Measurements from ENCODE around the gene CAMTA1. TPM values are rescaled to one million over a fixed set of nuclear protein-coding genes. Genes with fewer than 3 reads are reported as not detected.

Gene CAMTA1
- total RNA-seq, 1 donor = 71.6 TPM

- Histone ChIP-seq H3K9me3 (ENCODE audit: low read depth, low read length) (no peaks in the 10 kb centered on the region), H3K27me3 (ENCODE audit: insufficient read depth, low read length) (no peaks in the 10 kb centered on the region), H3K4me3 (ENCODE audit: low read length) (no peak overlapping the region), H3K4me1 (ENCODE audit: insufficient read depth, low read length) (peaks cover 3% of the 10 kb centered on the region)
Measured at GRCh38 chr1:7671676-7672075, 886.4 kb downstream of the CAMTA1 start.

DNA sequence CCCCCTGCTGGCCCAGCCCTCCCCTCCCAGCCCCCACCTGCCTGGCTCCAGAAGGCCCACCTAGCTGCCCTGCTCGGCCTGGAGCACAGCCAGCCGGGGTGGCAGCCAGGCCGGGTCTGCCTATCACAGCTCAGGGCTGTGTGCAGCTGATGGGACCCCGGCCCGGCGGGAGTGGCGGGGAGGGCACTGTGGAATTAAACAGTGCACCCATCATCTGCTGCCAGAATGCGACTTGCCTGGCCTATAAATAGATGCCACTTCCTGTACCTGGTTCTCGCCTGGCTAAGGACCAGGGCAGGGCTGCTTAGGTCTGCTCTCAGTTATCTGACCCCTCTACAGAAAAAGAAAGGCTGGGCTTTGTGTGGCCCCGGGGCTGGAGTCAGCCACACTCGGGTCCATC lies 887.6 kb downstream of the CAMTA1 start:
- H3K4me3 ChIP-seq (ENCODE audit: low read length) = no peak overlapping the region
- no peaks in the 10 kb centered on the region for H3K9me3 ChIP-seq (ENCODE audit: low read depth, low read length)
- peaks cover 3% of the 10 kb centered on the region for H3K4me1 ChIP-seq (ENCODE audit: insufficient read depth, low read length)
- no peaks in the 10 kb centered on the region for H3K27me3 ChIP-seq (ENCODE audit: insufficient read depth, low read length)

- Histone ChIP-seq H3K4me1 (ENCODE audit: insufficient read depth, low read length) (peaks cover 4% of the 10 kb centered on the region), H3K27me3 (ENCODE audit: insufficient read depth, low read length) (no peaks in the 10 kb centered on the region), H3K4me3 (ENCODE audit: low read length) (no peak overlapping the region), H3K9me3 (ENCODE audit: low read depth, low read length) (no peaks in the 10 kb centered on the region)
Measured at GRCh38 chr1:7674972-7675371, 889.7 kb downstream of the CAMTA1 start.

DNA sequence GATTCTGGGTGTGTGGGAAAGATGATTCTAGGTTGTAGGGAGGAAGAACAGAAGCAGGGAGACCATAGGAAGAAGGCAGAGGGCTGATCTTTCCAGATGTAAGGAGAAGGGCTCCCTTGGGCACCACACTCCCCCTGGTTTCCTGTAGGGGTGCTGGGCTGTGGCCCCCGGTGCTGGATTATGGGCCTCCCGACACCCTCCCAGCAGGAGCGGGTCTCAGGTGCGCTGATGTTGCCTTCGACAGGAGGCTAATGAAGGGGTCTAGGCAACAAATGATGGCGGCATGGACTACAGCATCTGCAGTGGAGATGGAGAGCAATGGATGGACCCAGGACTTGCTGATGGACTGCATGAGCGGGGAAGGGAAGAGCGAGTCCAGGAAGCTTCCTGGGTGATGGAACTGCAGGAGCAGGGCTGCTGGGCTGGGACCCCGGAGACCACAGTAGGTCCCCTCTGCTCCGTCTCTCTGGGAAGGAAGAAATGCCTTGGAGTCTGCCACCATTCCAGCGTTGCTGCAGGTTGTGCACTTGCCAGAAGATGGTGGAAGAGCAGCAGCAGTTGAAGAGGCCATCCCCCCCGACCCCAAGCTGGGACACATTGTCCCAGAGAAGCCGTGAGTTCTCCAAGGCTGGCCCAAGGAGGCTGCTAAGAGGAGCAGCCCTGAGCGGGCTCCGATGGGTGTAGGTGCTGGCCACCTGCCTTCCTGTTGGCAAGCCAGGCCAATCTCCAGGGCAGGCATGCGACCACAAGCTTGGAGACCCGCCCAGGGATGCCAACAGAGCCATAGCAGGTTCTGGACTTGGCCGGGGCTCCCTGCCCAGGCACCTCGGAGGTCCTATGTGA lies 890.4 kb downstream of the CAMTA1 start:
- H3K4me3 ChIP-seq (ENCODE audit: low read length) = no peak overlapping the region
- H3K4me1 ChIP-seq (ENCODE audit: insufficient read depth, low read length) = peaks cover 5% of the 10 kb centered on the region
- H3K27me3 ChIP-seq (ENCODE audit: insufficient read depth, low read length) = no peaks in the 10 kb centered on the region
- H3K9me3 ChIP-seq (ENCODE audit: low read depth, low read length) = no peaks in the 10 kb centered on the region

DNA sequence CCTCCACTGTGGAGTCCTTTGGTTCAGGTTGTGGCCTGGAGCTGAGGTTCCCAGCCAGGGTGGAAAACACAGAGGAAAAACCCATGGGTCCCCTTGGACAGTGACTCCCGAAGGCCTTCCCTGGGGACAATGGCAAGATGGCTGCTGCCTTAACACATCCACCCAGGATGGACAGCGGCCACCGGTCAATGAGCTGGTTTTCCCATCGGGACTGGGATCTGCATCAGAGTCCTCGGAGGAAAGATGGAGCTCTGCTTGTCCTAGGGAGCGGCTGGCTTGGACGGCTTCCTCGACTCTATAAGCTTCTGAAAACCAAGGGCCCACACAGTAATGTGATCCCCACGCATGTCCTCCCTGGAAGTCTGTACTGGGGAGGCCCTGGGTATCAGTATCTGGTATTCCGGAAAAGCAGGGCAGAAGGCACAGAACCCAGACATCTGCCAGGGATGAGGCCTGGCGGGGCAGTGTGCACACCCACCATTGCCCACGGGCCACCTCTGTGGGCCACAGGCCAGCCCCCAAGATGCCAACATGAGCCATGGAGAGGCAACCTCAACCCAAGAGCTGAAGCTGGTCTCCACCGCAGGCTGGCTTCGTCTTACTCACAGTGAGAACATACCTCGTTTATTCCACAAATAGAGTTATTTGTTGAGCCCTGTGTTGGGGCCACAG lies 891.2 kb downstream of the CAMTA1 start:
- no peaks in the 10 kb centered on the region for H3K27me3 ChIP-seq (ENCODE audit: insufficient read depth, low read length)
- H3K4me1 ChIP-seq (ENCODE audit: insufficient read depth, low read length) = peaks cover 5% of the 10 kb centered on the region
- H3K4me3 ChIP-seq (ENCODE audit: low read length) = no peak overlapping the region
- H3K9me3 ChIP-seq (ENCODE audit: low read depth, low read length) = no peaks in the 10 kb centered on the region

GRCh38 chr1:7677111-7677510 lies 891.9 kb downstream of the CAMTA1 start:
- Histone ChIP-seq H3K4me3 (ENCODE audit: low read length) (no peak overlapping the region), H3K9me3 (ENCODE audit: low read depth, low read length) (no peaks in the 10 kb centered on the region), H3K4me1 (ENCODE audit: insufficient read depth, low read length) (peaks cover 5% of the 10 kb centered on the region), H3K27me3 (ENCODE audit: insufficient read depth, low read length) (no peaks in the 10 kb centered on the region)

DNA sequence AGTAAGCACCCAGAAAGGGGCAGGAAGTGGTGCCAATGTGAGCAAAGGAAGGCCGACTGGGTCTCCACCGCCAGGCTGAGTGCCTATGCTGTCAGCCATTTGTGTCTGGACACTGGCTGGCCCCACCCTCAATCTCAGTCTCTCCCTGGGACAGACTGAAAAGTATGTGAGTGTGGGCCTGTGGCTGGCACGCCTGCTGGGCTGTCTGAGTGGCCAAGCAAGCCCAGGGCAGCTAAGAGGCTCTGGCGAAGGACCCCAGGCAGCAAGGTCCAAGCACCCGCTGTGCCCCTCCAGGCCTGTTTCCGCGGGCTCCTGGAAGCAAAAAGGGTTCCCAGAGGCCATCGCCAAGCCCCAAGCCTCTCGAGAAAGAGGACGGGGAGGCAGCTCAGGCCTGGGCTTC lies 892.6 kb downstream of the CAMTA1 start:
- no peaks in the 10 kb centered on the region for H3K27me3 ChIP-seq (ENCODE audit: insufficient read depth, low read length)
- H3K9me3 ChIP-seq (ENCODE audit: low read depth, low read length) = no peaks in the 10 kb centered on the region
- H3K4me1 ChIP-seq (ENCODE audit: insufficient read depth, low read length) = peaks cover 5% of the 10 kb centered on the region
- no peak overlapping the region for H3K4me3 ChIP-seq (ENCODE audit: low read length)

DNA sequence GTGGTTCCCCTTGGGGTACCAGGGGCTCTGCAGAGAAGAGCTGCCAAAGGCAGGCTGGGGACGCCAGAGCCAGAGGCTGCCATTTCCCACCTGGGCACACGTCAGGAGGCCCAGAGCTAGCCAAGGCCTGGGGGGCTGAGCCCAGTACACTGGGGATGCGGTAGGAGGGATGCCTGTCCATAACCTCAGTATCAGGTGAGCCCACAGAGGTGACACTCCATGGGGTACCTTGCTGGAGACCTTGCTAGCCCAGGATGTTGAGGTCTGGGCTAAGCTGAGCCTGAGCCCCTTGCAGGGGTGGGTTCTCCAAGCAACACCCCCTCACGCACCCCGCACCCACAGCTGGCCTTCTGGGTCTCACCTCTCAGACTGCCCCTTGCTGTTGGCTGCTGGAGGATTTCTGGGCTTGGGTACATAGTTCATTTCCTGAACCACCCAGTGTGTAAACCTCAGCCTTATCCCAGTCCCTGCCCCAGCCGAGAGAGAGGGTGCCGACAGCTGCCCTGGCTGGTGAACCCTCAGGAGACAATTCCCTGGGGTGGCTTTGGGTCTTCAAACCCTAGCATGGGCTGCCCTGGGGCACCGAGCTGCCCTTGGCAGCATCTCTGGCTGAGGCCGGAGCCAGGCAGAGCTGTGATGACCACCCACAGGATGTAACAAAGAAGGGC lies 893.4 kb downstream of the CAMTA1 start:
- Histone ChIP-seq H3K4me1 (ENCODE audit: insufficient read depth, low read length) (peaks cover 5% of the 10 kb centered on the region), H3K4me3 (ENCODE audit: low read length) (no peak overlapping the region), H3K9me3 (ENCODE audit: low read depth, low read length) (no peaks in the 10 kb centered on the region), H3K27me3 (ENCODE audit: insufficient read depth, low read length) (no peaks in the 10 kb centered on the region)

GRCh38 chr1:7679159-7679872 lies 894.1 kb downstream of the CAMTA1 start:
- Histone ChIP-seq H3K9me3 (ENCODE audit: low read depth, low read length) (no peaks in the 10 kb centered on the region), H3K27me3 (ENCODE audit: insufficient read depth, low read length) (no peaks in the 10 kb centered on the region), H3K4me3 (ENCODE audit: low read length) (no peak overlapping the region), H3K4me1 (ENCODE audit: insufficient read depth, low read length) (peaks cover 5% of the 10 kb centered on the region)

- Histone ChIP-seq H3K9me3 (ENCODE audit: low read depth, low read length) (no peaks in the 10 kb centered on the region), H3K27me3 (ENCODE audit: insufficient read depth, low read length) (no peaks in the 10 kb centered on the region), H3K4me1 (ENCODE audit: insufficient read depth, low read length) (peaks cover 5% of the 10 kb centered on the region), H3K4me3 (ENCODE audit: low read length) (peak overlapping the region; percentile 45)
Measured at GRCh38 chr1:7679873-7680206, 894.6 kb downstream of the CAMTA1 start.

DNA sequence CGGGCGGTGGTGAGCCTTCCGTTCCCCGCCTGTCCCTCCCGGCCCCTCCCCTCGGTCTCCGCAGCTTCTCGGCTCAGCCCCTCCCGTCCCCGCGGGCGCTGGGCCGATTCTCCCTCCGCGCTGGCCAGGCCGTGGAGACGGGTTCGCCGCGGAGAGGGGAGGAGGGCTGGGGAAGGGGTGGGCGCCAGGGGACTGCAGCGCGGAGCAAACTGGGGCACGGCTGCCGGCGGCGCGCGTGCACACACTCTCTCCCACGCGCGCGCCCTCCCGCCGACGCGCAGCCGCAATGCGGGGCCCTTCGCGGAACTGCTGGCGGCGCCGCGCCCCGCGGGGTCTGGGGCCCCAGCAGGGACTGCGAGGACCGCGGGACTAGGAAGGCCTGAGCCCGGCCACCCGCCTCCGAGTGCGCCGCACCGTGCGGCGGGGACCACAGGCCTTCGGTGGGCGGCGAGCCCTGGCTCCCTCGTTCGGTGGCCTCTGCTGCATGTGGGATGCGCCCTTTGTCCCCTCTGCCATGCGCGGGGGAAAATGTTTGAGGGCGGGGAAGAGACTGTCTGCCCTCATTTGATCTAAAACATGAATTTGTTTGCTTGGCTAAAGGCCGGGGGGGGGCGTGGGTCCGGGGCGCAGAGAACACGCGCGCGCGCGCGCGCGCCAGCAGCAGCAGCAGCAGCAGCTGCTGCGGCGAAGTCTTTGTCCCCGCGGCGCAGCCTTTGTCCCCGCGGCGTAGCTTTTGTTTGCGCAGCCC lies 895.1 kb downstream of the CAMTA1 start:
- Histone ChIP-seq H3K4me1 (ENCODE audit: insufficient read depth, low read length) (peaks cover 5% of the 10 kb centered on the region), H3K27me3 (ENCODE audit: insufficient read depth, low read length) (no peaks in the 10 kb centered on the region), H3K4me3 (ENCODE audit: low read length) (peak overlapping the region; percentile 45)

DNA sequence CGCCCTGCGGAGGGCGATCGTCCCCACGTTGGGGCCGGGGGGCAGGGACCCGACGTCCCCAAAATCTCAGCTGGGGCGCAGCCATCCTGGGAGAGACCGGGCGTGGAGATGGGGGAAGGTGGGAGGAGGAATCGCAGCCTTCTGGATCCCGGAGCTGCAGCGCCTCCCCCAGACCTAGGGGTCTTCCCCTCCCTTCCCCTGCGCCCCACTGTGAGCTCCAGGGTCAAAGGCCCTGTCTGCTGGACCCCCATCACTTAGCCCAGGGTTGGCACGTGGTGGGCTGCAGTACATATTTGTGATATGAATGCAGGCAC lies 895.7 kb downstream of the CAMTA1 start:
- Histone ChIP-seq H3K4me3 (ENCODE audit: low read length) (peak overlapping the region; percentile 45), H3K4me1 (ENCODE audit: insufficient read depth, low read length) (peaks cover 5% of the 10 kb centered on the region), H3K9me3 (ENCODE audit: low read depth, low read length) (no peaks in the 10 kb centered on the region), H3K27me3 (ENCODE audit: insufficient read depth, low read length) (no peaks in the 10 kb centered on the region)

More for the DNA sequence above, 895.1 kb downstream of the CAMTA1 start:
- H3K9me3 ChIP-seq (ENCODE audit: low read depth, low read length) = no peaks in the 10 kb centered on the region

DNA sequence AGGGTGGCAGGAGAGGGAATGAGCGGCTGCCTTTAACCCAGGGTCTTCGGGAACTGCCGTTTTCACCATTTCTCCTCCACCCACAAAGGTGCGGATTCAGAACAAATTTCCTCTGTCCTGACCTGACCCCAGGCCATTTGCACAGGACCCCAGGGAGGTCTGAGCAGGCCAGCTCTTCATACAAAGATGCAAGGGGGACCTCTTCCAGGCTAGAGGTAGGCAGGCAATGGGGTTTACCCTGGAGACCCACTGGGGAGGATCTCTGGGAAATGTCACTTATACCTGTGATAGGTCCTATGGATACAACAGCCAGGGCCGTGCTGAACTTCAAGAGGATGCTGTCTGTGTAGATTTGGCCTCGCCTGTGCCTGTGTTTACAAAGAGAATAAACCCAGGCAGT lies 896.1 kb downstream of the CAMTA1 start:
- Histone ChIP-seq H3K4me1 (ENCODE audit: insufficient read depth, low read length) (peaks cover 5% of the 10 kb centered on the region), H3K9me3 (ENCODE audit: low read depth, low read length) (no peaks in the 10 kb centered on the region), H3K27me3 (ENCODE audit: insufficient read depth, low read length) (no peaks in the 10 kb centered on the region), H3K4me3 (ENCODE audit: low read length) (no peak overlapping the region)

DNA sequence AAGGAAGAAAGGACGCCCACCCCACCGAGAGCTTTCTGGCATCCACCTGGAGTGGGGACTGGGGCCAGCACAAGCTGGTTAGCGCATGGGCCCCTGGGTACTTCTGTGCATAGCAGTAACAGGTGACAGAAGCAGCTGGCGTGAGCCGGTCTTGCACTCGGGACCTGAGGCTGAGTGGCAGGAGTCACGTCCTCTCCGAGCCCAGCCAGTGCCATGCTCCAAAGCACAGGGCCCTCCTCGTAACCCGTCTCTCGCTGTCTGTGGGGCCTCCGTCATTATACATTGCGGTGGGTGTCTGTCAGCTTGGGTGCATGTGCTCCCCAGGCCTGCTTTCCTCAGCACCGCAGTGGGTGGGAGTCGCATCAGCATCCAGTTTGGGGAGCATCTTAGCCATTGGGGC lies 898.3 kb downstream of the CAMTA1 start:
- no peaks in the 10 kb centered on the region for H3K9me3 ChIP-seq (ENCODE audit: low read depth, low read length)
- H3K27me3 ChIP-seq (ENCODE audit: insufficient read depth, low read length) = no peaks in the 10 kb centered on the region
- no peak overlapping the region for H3K4me3 ChIP-seq (ENCODE audit: low read length)
- peaks cover 5% of the 10 kb centered on the region for H3K4me1 ChIP-seq (ENCODE audit: insufficient read depth, low read length)
